Stimulated activated CD8-positive, alpha-beta memory T cell treated with anti-CD3 and anti-CD28 coated beads, Interleukin-12 subunit alpha, Interleukin-12 subunit beta, amount 100 ng/mL, for 1 hour (primary cell): Measurements from ENCODE around the gene PTDSS2.

ENCODE experiments used
- DNase-seq: peaks from one replicate; pipeline ENCODE4 v3.0.0-alpha.2; 2020; ENCODE audit warnings: low read depth

Gene PTDSS2

GRCh38 chr11:532986-533585 is 83.0 kb downstream of the PTDSS2 start:
- no peak for DNase-seq

GRCh38 chr11:533586-534395 is 83.7 kb downstream of the PTDSS2 start:
- DNase-seq: no peak

DNA sequence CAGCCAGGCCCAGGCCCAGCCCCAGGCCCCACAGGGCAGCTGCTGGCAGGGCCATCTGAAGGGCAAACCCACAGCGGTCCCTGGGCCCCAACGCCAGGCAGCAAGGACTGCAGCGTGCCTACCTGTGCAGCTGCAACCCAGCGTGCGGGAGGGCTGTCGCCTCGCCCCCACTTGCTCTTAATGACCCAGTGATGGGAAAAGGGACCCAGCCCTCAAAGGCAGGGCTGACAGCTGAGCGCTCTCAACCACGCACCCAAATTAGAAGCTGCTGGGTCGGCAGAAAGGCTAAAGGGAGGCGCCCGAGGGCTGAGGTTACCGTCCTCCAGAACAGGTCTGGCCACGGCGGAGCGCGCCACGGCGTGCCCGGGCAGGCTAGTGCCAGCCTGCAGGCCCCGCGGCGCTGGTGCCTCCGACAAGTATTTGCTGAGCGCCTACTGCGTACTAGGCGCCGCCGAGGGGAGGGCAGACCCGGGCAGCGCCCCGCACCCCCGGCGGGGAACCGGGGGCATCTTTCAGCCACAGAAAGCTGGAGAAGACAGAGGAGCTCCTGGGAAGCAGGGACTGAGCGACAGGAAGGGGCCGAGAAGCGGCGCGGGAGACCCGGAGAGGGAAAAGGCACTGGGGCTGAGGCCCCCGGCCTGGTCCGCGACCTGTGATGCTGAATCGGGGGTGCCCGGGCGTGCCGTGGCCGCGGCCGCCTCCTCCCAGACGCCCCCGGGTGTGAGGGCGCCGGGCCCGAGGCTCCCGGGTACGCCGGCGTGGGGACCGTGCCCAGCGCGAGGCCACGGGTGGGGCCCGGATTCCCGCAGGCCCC is 84.5 kb downstream of the PTDSS2 start:
- no peak for DNase-seq

DNA sequence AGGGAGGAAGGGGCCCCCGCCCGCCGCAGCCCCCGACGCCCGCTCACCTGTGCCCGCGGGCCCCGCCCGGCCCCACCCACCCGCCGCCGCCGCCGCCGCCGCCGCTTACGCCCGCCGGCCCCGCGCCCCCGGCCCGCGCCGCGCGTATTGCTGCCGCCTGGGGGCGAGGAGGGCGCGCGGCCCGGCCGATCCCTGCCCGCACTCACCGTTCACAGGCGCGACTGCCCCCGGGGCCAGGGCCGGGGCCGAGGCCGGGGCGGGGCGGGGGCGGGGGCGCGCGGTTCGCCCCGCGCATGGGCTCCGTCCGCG is 85.1 kb downstream of the PTDSS2 start:
- DNase-seq: no peak

DNA sequence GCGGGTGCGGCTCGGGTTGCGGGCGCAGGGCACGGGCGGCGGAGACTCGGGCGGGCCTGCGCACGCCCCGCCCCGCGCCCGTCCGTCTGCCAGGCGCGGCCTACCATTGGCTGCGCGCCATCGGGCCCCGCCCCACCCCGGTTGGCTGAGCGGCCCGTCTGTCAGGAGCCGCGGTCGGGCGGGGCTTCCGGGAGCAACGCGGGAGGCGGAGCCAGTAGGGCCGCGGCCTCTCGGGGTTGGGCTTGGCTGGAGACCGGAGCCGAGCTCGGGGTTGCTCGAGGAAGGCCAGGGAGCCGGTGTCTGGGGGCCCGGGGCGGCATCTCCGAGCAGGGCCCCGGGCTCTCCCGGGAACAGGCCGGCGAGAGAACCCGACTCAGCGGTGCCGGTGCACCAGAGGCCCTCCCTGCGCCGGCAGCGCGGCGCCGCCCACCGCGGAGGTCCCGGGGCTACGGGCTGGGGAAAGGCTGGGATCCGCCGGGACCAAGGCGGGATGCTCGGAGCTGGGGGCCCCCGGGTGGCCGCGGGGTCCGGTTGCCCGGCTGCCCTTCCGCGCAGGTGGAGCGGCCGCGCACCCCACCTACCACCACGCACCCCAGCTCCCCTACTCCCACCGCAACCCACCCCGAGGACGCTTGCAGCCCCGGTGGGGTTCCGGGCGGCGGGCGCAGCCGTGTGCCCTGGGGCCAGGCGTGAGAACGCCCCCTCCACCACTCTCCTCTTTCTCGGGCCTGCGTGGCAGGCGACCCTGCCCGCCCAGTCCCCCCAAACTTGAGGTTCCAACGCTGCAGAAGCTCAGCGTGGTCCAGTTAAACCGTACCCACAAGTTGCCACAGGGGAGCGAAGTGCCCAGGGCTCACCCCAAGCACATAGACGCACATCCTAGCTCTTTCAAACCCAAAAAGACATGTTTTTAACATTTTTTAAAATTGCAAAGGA is 85.7 kb downstream of the PTDSS2 start, which contains the start of gene HRAS:
Gene HRAS, minus strand, starts transcription at position 58 of the 936 bp plus-strand sequence.
- DNase-seq: peak; percentile 93

- peak; percentile 88 for DNase-seq
These were observed 87.0 kb downstream of the PTDSS2 start, which contains the start of gene LRRC56 for GRCh38 chr11:536841-537621. LRRC56 (plus strand) TSS chr11:537527; CDS start chr11:540685, 3,158 bp downstream.

GRCh38 chr11:537622-538430 is 87.7 kb downstream of the PTDSS2 start:
- no peak for DNase-seq

- DNase-seq: no peak
These were observed 88.5 kb downstream of the PTDSS2 start for GRCh38 chr11:538431-539051.

DNA sequence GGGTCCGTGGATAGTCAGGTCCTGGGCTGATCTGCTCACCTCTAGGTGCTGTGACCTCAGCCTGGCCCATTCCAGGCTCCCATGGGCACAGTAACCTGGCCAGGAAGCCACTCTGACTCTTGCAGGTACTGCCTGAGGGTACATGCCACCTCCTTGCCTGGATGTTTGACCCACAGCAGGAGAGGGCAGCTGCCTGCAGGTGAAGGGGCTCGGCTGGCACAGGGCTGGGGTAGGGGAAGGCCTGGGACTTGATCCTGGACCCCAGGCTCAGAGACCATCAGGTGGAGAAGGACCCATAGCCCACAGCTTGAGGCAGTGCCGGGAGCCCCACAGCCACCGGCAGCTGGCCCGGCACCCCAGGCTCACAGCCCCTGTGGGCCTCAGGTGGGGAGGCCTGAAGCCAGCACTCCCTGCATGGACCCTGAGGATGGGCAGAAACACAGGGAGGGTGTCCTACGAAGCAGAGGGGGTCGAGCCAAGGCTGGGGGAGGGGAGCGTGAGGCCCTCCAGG is 89.9 kb downstream of the PTDSS2 start:
- no peak for DNase-seq
